ENCODE measurements around the gene CLASRP.

GRCh38 chr19:45117167-45117594, 78.3 kb downstream of the CLASRP start:
- TF ChIP-seq ZNF8 (CRISPR knock-in tag; IDR thresholded peaks at IDR 0.05) (no peak), ARNTL (CRISPR knock-in tag; IDR thresholded peaks at IDR 0.05; ENCODE audit: borderline replicate concordance, low read depth) (no peak), PPARA (CRISPR knock-in tag; IDR thresholded peaks at IDR 0.05; ENCODE audit: borderline replicate concordance) (no peak), PATZ1 (CRISPR knock-in tag; IDR thresholded peaks at IDR 0.05; ENCODE audit: borderline replicate concordance) (no peak), BACH2 (CRISPR knock-in tag; IDR thresholded peaks at IDR 0.05; ENCODE audit: borderline replicate concordance) (no peak), CSDC2 (CRISPR knock-in tag; IDR thresholded peaks at IDR 0.05) (no peak)

Measured in SK-N-SH treated with all-trans-retinoic acid at 6 μM for 48 hours (cell line).